Fibroblast of villous mesenchyme (primary cell): Measurements from ENCODE around the gene MSH3. TPM values are rescaled to one million over a fixed set of nuclear protein-coding genes. Genes with fewer than 3 reads are reported as not detected.
"Not testable (repeated sequence)": the region's sequence is repeated elsewhere in the genome, so short reads cannot be mapped to it uniquely, and the experiment has no call there.

ENCODE experiments used
- DNase-seq: peaks from one replicate; pipeline ENCODE4 v3.0.0-alpha.2; 2010; ENCODE audit warnings: low read depth
- H3K4me3 ChIP-seq: 2 replicates; pipeline ENCODE4 v1.5.1; 2011; ENCODE audit warnings: low read depth, mild to moderate bottlenecking, low read length
- total RNA-seq: library from RNA; depleted of rRNA; stranded (reverse); fragments of >200 nt; gene quantifications from 2 replicates; pipeline ENCODE4 v1.2.3, GENCODE V29; 2012
- TF ChIP-seq, protein P1 (sequence below): IDR thresholded peaks from 2 replicates; pipeline ENCODE4 v1.5.1; 2012; ENCODE audit warnings: low read depth, mild to moderate bottlenecking, low read length; ENCODE audit not compliant: insufficient read depth

MSH3 gene
- total RNA-seq, 1 donor: 22.5 TPM

DNA sequence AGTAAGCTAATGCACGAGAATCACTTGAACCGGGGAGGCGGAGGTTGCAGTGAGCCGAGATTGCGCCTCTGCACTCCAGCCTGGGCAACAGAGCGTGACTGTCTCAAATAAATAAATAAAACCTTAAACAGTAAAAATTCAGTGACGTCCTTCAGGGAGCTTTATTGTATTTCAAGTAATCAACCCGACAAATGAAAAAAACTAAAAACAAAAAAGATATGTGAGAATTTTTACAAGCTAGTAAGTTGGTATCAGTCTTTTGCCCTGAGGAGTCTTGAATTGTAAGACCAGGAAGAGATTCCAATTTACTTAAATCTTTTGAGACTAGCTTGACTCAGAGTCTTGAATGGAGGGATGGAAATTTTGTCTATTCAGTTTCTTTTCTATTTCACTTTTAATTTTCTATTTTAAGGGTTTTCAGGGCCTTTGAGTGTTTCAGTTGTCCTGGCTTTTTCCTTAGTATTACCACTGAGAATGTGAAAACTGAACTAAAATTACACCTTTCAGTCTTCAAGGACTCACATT lies 126.4 kb downstream of the MSH3 start:
- DNase-seq: no peak
- no peak overlapping the region for H3K4me3 ChIP-seq
- TF ChIP-seq, protein P1, sequence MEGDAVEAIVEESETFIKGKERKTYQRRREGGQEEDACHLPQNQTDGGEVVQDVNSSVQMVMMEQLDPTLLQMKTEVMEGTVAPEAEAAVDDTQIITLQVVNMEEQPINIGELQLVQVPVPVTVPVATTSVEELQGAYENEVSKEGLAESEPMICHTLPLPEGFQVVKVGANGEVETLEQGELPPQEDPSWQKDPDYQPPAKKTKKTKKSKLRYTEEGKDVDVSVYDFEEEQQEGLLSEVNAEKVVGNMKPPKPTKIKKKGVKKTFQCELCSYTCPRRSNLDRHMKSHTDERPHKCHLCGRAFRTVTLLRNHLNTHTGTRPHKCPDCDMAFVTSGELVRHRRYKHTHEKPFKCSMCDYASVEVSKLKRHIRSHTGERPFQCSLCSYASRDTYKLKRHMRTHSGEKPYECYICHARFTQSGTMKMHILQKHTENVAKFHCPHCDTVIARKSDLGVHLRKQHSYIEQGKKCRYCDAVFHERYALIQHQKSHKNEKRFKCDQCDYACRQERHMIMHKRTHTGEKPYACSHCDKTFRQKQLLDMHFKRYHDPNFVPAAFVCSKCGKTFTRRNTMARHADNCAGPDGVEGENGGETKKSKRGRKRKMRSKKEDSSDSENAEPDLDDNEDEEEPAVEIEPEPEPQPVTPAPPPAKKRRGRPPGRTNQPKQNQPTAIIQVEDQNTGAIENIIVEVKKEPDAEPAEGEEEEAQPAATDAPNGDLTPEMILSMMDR: no peak

DNA sequence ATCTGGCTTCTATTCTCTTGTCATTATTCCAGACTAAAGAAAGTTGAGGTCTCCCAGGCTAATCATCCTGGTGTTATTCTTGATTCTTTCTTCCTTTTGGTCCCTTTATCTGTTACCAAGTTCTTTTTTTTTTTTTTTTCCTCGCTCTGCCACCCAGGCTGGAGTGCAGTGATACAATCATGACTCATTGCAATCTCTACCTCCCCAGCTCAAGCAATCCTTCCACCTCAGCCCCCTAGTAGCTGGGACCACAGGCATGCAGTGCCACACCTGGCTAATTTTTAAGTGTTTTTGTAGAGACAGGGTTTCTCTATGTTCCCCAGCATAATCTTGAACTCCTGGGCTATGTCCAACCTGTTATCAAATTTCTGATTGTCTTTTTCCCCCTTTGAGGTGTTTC lies 126.9 kb downstream of the MSH3 start:
- no peak for DNase-seq
- H3K4me3 ChIP-seq: no peak overlapping the region
- TF ChIP-seq, protein P1: no peak

DNA sequence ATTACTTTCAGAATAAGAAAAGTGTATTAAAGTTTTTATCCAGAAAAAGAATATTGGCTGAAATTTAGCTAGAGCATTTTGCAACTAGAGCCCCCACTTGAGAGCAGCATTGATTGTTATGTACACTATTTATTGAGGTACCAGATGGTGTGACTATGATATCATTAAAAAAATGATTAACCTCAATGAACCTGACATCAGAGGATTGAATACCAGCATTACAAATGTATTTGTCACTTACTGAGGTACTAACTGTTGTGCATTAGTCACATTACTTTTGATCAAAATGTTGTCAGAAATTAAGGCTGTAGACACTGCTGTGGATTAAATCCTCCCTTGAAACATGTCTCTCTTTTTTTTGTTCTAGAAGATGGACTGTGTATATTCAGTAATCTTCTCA lies 128.2 kb downstream of the MSH3 start:
- TF ChIP-seq, protein P1: no peak
- DNase-seq: no peak
- no peak overlapping the region for H3K4me3 ChIP-seq

DNA sequence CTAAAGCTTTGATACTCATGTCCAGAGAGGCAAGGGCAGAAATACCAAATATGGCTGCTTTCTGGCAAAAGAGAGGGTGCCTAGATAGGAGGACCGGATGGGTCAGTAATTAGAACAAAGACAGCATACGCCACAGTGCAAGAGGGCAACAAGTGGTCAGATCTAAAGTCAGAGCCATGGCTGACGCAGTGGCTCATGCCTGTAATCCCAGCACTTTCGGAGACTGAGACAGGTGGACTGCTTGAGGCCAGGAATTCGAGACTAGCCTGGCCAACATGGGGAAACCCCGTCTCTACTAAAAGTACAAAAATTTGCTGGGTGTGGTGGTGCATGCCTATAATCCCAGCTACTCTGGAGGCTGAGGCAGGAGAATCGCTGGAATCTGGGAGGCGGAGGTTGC lies 129.3 kb downstream of the MSH3 start:
- DNase-seq, H3K4me3 ChIP-seq: not testable (repeated sequence)

DNA sequence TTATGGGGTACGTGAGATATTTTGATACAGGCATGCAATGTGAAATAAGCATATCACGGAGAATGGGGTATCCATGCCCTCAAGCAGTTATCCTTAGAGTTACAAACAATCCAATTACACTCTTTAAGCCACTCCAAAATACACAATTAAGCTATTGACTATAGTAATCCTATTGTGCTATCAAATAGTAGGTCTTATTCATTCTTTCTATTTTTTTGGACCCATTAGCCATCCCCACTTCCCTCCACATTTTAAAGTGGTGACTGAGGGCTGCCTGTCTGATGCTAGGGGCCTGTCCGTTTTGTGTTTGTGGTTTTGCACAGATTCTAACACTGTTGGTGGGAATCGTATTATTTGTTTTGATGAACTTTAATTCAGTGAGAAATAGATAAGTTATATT lies 130.0 kb downstream of the MSH3 start:
- H3K4me3 ChIP-seq: no peak overlapping the region
- DNase-seq: no peak
- TF ChIP-seq, protein P1: no peak

DNA sequence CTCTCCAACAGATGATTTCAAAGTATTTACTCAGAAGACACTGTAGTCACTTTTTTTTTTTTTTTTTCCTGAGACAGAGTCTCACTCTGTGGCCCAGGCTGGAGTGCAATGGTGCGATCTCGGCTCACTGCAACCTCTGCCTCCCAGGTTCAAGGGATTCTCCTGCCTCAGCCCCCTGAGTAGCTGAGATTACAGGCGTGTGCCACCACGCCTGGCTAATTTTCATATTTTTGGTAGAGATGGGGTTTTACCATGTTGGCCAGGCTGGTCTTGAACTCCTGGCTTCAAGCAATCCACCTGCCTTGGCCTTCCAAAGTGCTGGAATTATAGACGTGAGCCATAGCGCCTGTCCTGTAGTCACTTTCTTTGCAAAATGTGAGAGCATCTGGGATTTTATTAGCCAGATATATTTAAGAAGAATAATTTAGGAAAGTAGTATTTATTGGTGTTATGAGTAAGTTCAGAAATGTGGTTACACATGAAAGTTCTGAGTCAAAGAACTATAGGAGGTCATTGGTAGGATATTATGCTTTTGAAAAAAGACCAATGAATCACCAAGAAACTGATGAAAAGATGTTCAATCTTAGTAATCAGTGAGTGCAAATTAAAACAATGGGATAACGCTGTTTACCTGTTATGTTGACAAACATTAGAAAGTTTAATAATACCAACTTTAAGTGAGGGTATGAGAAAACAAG lies 135.0 kb downstream of the MSH3 start:
- DNase-seq, H3K4me3 ChIP-seq: not testable (repeated sequence)

DNA sequence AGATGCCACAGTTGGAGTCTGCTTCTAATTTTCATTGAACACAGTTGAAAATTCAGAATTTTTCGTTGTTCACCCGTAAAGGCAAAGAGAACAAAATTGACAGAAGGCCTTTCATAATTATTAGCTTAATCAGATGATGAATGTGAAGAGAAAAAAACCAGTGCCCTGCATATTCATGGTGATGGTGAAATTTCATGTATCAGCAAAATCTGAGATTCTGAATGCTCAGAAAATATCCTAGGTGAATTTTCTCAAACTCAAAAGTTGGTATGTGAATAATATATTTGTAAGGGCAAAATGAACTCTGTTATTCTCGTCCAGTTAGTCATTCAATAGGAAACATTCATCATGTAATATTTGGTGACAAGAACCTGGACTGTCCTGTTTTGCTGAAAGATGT lies 136.2 kb downstream of the MSH3 start:
- H3K4me3 ChIP-seq: no peak overlapping the region
- TF ChIP-seq, protein P1: no peak
- no peak for DNase-seq

DNA sequence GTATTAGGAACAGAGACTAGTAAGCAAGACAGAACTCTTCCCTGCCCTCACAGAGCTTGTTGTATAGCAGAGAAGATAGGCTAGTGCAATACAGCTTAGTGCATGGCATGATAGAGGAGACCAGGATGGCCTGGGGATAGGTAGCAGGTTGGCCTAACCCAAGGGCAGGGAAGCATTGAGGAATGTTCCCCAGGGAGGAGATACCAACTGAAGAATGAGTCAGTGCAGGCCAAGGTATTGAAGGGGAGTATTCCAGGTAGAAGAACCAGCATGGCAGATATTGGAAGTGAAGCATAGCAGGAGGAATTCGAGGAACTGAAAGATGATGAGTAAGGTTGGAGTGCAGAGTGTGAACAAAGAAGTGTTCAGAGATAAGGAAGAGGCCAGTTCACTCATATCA lies 138.9 kb downstream of the MSH3 start:
- DNase-seq: no peak
- TF ChIP-seq, protein P1: no peak

More for the DNA sequence above, 138.9 kb downstream of the MSH3 start:
- H3K4me3 ChIP-seq: no peak overlapping the region
